ENCODE results near the gene RTN4R.
"Not testable (repeated sequence)": the region's sequence is repeated elsewhere in the genome, so short reads cannot be mapped to it uniquely, and the experiment has no call there.

Gene RTN4R

DNA sequence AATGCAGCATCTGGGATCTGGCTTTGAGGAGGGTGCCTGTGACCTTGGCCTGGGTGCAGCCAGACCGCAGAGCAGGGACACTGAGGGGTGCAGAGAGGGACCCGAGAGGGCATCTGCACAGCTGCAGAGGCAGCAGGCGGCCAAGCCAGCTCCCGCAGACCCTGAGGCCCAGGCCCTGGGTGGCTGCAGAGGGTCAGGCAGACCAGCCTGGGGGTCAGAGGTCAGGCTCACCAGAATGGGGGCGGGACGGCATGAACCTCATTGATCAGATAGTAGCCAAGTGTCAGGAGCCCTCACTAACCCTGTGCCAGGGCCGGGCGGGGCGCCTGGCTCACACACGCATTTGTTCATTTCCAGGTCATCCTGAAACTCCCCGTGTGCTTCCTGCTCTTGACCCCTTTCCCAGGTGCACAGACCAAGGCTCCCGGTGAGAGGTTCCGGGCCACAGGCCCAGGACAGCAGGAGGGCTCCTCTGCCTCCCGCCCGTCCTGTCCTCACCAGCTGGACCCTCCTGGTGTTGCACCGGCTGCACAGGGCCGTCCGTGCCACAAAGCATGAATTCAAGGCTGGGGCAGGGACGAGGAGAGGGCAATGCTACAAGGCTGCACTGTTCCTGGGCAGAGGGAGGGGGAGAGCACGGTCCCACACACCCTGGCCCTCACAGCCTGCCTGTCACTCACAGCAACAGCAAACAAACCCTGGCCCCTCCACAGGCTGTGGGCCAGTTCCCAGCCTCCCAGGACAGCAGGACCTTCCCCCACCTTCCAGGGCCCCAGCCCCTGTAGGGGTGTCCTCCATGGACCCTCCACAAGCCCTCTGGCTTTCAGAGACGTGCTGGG is 3.3 kb downstream of the RTN4R start:
- in situ Hi-C loops (cut with MboI; ENCODE audit: low pct_unique_long_range_greater_than_20kb, low sequenced_read_pairs, unreplicated experiment) = no loop called here
- no peak for DNase-seq (ENCODE audit: low spot score)
- TF ChIP-seq, protein P1, sequence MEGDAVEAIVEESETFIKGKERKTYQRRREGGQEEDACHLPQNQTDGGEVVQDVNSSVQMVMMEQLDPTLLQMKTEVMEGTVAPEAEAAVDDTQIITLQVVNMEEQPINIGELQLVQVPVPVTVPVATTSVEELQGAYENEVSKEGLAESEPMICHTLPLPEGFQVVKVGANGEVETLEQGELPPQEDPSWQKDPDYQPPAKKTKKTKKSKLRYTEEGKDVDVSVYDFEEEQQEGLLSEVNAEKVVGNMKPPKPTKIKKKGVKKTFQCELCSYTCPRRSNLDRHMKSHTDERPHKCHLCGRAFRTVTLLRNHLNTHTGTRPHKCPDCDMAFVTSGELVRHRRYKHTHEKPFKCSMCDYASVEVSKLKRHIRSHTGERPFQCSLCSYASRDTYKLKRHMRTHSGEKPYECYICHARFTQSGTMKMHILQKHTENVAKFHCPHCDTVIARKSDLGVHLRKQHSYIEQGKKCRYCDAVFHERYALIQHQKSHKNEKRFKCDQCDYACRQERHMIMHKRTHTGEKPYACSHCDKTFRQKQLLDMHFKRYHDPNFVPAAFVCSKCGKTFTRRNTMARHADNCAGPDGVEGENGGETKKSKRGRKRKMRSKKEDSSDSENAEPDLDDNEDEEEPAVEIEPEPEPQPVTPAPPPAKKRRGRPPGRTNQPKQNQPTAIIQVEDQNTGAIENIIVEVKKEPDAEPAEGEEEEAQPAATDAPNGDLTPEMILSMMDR (IDR thresholded peaks at IDR 0.05; ENCODE audit: extremely low read depth, insufficient read depth, missing control alignments) = no peak

GRCh38 chr22:20263404-20264281 is 4.5 kb downstream of the RTN4R start:
- in situ Hi-C loops (cut with MboI; ENCODE audit: low pct_unique_long_range_greater_than_20kb, low sequenced_read_pairs, unreplicated experiment); DNase-seq (ENCODE audit: low spot score): not testable (repeated sequence)

- TF ChIP-seq, protein P1 (IDR thresholded peaks at IDR 0.05; ENCODE audit: extremely low read depth, insufficient read depth, missing control alignments) = no peak
- in situ Hi-C loops (cut with MboI; ENCODE audit: low pct_unique_long_range_greater_than_20kb, low sequenced_read_pairs, unreplicated experiment) = no loop called here
- DNase-seq (ENCODE audit: low spot score) = no peak
These were observed 5.5 kb downstream of the RTN4R start for GRCh38 chr22:20262582-20263147.

DNA sequence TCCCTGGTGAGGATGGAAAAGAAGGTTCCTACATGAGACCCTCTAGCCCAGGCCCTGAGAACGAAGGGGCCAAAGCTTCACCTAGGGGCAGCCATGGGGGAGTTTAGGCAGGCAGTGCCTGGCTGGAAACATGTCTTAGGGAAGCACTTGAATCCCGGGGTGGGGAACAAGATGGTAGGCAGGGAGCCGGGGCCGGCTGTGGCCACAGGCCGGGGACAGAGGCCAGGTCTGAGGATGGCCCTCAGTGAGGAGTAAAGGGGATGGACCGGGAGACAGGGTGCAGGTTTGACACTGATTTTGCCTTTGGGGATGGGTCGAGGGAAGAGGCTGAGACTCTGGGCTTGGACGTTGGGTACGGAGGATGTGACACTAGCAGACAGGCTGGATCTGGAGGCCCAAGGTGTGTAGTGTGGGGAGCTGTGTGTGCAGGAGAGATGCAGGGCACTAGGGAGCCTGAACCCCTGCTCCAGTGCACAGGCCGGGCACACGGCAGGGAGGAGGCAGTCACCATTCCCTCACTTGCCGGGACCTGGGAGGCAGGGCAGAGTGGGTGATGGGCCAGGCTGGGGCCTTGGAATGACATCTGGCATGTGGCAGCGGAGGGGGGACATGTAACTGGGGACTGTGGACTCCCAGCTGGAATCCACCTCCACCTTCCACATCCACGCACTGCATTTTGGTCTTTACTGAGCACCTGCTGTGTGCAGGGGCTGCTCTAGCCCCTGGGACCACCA is 6.1 kb downstream of the RTN4R start:
- TF ChIP-seq, protein P1 (IDR thresholded peaks at IDR 0.05; ENCODE audit: extremely low read depth, insufficient read depth, missing control alignments) = no peak
- DNase-seq (ENCODE audit: low spot score) = no peak
- in situ Hi-C loops (cut with MboI; ENCODE audit: low pct_unique_long_range_greater_than_20kb, low sequenced_read_pairs, unreplicated experiment) = no loop called here

DNA sequence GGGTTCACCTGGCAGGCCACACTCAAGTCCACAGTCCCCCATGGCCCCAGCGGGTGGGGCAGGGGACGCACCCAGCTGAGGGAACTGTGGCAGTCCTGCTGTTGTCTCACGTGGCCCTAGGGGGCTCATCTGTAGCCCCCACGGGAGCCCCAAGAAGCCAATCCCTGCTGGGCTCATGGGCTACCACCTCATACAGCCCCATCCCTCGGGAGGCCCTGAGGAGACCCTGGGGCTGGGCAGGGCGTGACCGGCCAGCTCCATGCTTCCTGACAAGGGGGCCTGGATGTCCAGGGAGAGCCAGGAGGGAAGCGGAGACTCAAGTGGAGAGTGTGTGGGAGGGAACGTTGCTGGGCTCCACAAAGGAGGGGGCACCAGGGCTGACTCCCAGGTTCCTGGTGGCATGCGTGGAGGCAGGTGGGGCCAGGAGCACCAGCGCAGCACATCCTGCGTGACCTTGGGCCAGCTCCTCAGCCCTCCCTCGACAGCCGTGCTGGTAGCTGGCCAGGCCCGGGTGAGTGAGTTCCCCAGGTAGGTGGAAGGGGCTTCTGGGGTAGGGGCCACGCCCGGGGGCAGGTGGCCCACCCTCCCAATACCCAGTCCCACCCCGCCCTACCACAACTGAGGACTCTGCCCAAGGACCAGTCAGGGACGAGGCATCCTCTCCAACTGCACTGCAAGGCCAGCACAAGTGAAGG is 7.9 kb downstream of the RTN4R start:
- TF ChIP-seq, protein P1 (IDR thresholded peaks at IDR 0.05; ENCODE audit: extremely low read depth, insufficient read depth, missing control alignments) = no peak
- in situ Hi-C loops (cut with MboI; ENCODE audit: low pct_unique_long_range_greater_than_20kb, low sequenced_read_pairs, unreplicated experiment) = no loop called here

DNA sequence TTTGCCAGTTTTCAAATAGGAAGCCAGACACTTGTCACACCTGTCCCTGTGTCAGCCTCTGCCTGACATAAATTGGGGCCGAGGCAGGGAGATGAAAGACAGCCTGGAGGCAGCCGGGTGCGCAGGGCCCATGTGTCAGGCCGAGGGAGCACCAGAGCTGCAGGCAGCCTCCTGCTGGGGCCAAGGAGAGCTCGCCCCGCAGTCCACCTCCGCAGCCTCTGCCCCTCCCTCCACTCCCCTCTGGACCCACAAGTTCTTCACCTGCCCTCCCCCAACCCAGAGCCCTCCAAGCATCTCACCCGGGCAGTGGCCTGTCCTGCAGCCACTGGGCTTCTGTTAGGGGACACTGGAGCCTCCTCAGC is 8.8 kb downstream of the RTN4R start:
- in situ Hi-C loops (cut with MboI; ENCODE audit: low pct_unique_long_range_greater_than_20kb, low sequenced_read_pairs, unreplicated experiment) = no loop called here
- TF ChIP-seq, protein P1 (IDR thresholded peaks at IDR 0.05; ENCODE audit: extremely low read depth, insufficient read depth, missing control alignments) = no peak
- no peak for DNase-seq (ENCODE audit: low spot score)

More for the DNA sequence above, 7.9 kb downstream of the RTN4R start:
- no peak for DNase-seq (ENCODE audit: low spot score)

All from GM13977 (cell line).